NB4 (cell line): ENCODE measurements around the gene GNS.

Experiments
- MYC ChIP-seq: IDR thresholded peaks from 2 replicates; pipeline ENCODE4 v1.6.1; 2011; ENCODE audit warnings: low read depth, low read length
- POLR2A ChIP-seq: IDR thresholded peaks from 2 replicates; pipeline ENCODE4 v1.6.1; 2011; ENCODE audit warnings: mild to moderate bottlenecking; ENCODE audit not compliant: insufficient read length; ENCODE audit errors: extremely low read depth
- TF ChIP-seq, protein P1 (sequence below): IDR thresholded peaks from one replicate; pipeline ENCODE4 v1.5.1; 2012; ENCODE audit warnings: low read depth, low read length
- TF ChIP-seq, protein P2 (sequence below): IDR thresholded peaks from 2 replicates; pipeline ENCODE4 v1.6.1; 2011; ENCODE audit warnings: low read depth, low read length

DNA sequence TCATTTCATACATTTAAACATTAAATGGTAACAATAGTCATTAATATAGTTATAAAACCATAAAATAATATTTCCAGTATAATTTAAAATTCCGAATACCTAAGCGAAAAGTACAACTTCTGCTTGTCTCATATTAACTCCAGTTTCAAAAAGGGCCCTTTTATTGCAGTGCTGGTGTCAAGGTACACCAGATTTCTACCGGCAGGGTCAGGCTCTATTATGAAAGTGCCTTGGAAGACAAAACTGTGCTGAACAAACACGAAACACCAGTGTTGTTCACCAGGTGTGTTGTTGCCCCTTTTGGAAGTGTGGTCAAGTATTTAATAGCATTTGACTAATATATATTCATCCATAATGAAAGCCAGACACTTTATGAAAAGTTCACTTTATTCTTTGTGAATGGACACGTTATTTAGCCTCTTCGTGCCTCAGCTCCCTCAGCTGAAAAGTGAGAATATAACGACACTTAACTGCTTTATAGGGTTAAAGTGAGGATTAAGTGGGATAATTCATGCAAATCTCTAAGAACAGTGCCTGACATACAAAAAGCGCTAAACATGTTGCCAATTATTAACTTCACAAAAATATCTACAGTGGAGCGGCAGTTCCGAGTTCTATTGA lies 20.3 kb upstream of the GNS start:
- TF ChIP-seq MYC (no peak), POLR2A (no peak)
- TF ChIP-seq, protein P1, sequence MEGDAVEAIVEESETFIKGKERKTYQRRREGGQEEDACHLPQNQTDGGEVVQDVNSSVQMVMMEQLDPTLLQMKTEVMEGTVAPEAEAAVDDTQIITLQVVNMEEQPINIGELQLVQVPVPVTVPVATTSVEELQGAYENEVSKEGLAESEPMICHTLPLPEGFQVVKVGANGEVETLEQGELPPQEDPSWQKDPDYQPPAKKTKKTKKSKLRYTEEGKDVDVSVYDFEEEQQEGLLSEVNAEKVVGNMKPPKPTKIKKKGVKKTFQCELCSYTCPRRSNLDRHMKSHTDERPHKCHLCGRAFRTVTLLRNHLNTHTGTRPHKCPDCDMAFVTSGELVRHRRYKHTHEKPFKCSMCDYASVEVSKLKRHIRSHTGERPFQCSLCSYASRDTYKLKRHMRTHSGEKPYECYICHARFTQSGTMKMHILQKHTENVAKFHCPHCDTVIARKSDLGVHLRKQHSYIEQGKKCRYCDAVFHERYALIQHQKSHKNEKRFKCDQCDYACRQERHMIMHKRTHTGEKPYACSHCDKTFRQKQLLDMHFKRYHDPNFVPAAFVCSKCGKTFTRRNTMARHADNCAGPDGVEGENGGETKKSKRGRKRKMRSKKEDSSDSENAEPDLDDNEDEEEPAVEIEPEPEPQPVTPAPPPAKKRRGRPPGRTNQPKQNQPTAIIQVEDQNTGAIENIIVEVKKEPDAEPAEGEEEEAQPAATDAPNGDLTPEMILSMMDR = no peak
- TF ChIP-seq, protein P2, sequence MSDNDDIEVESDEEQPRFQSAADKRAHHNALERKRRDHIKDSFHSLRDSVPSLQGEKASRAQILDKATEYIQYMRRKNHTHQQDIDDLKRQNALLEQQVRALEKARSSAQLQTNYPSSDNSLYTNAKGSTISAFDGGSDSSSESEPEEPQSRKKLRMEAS = no peak
